Ovary (tissue), 3 donors: ENCODE results near the gene CLDN20.

Experiments used
- POLR2A ChIP-seq: fragments of 450-650 bp; IDR thresholded peaks from one replicate; pipeline ENCODE4 v1.6.1; 2017; ENCODE audit warnings: antibody characterized with exemption, mild to moderate bottlenecking, moderate library complexity
- TF ChIP-seq, protein P1 (sequence below), 3 donors: fragments of 450-650 bp in 2 of 3; fragments of 200-600 bp in 1 of 3; IDR thresholded peaks; one replicate each; pipeline versions ENCODE4 v1.5.1 to v1.8.0; 2016 to 2022; ENCODE audit warnings: antibody characterized with exemption in 3 of 3, mild to moderate bottlenecking in 1 of 3
- donor health status: DM: no; HTN: no; CAD: no.

- TF ChIP-seq, protein P1, sequence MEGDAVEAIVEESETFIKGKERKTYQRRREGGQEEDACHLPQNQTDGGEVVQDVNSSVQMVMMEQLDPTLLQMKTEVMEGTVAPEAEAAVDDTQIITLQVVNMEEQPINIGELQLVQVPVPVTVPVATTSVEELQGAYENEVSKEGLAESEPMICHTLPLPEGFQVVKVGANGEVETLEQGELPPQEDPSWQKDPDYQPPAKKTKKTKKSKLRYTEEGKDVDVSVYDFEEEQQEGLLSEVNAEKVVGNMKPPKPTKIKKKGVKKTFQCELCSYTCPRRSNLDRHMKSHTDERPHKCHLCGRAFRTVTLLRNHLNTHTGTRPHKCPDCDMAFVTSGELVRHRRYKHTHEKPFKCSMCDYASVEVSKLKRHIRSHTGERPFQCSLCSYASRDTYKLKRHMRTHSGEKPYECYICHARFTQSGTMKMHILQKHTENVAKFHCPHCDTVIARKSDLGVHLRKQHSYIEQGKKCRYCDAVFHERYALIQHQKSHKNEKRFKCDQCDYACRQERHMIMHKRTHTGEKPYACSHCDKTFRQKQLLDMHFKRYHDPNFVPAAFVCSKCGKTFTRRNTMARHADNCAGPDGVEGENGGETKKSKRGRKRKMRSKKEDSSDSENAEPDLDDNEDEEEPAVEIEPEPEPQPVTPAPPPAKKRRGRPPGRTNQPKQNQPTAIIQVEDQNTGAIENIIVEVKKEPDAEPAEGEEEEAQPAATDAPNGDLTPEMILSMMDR (IDR thresholded peaks at IDR 0.05): no peak
- TF ChIP-seq POLR2A: no peak
These were observed 16.2 kb upstream of the CLDN20 start for GRCh38 chr6:155247618-155248007.
